ENCODE data around the gene RPTOR.

The RPTOR gene

GRCh38 chr17:80596760-80597608 is 52.3 kb downstream of the RPTOR start:
- H3K4me3 ChIP-seq (ENCODE audit: low read depth, low read length), result no peak overlapping the region
- DNase-seq (ENCODE audit: low read depth), result no peak
- TF ChIP-seq CTCF (IDR thresholded peaks at IDR 0.05; ENCODE audit: control insufficient read depth, extremely low read depth, insufficient read depth), result no peak

GRCh38 chr17:80598813-80599545 is 54.3 kb downstream of the RPTOR start:
- no peak for DNase-seq (ENCODE audit: low read depth)
- H3K4me3 ChIP-seq (ENCODE audit: low read depth, low read length), result no peak overlapping the region
- TF ChIP-seq CTCF (IDR thresholded peaks at IDR 0.05; ENCODE audit: control insufficient read depth, extremely low read depth, insufficient read depth), result no peak

GRCh38 chr17:80599546-80600305 is 55.1 kb downstream of the RPTOR start:
- no peak for TF ChIP-seq CTCF (IDR thresholded peaks at IDR 0.05; ENCODE audit: control insufficient read depth, extremely low read depth, insufficient read depth)
- no peak for DNase-seq (ENCODE audit: low read depth)
- H3K4me3 ChIP-seq (ENCODE audit: low read depth, low read length), result no peak overlapping the region

- no peak overlapping the region for H3K4me3 ChIP-seq (ENCODE audit: low read depth, low read length)
- DNase-seq (ENCODE audit: low read depth), result no peak
- TF ChIP-seq CTCF (IDR thresholded peaks at IDR 0.05; ENCODE audit: control insufficient read depth, extremely low read depth, insufficient read depth), result no peak
These were observed 56.5 kb downstream of the RPTOR start for GRCh38 chr17:80601146-80601545.

GRCh38 chr17:80603396-80603795 is 58.8 kb downstream of the RPTOR start:
- H3K4me3 ChIP-seq (ENCODE audit: low read depth, low read length), result no peak overlapping the region
- DNase-seq (ENCODE audit: low read depth), result no peak
- TF ChIP-seq CTCF (IDR thresholded peaks at IDR 0.05; ENCODE audit: control insufficient read depth, extremely low read depth, insufficient read depth), result no peak

- TF ChIP-seq CTCF (IDR thresholded peaks at IDR 0.05; ENCODE audit: control insufficient read depth, extremely low read depth, insufficient read depth), result no peak
- H3K4me3 ChIP-seq (ENCODE audit: low read depth, low read length), result no peak overlapping the region
These were observed 59.5 kb downstream of the RPTOR start for GRCh38 chr17:80604009-80604669.

More at GRCh38 chr17:80604009-80604669, 59.5 kb downstream of the RPTOR start:
- no peak for DNase-seq (ENCODE audit: low read depth)

Data from LNCaP clone FGC (cell line).